Measurements from ENCODE around the gene KLHL29. TPM values are rescaled to one million over a fixed set of nuclear protein-coding genes. Genes with fewer than 3 reads are reported as not detected.

KLHL29 gene
- total RNA-seq, 1 donor from 2014 or later = 5.5 TPM

DNA sequence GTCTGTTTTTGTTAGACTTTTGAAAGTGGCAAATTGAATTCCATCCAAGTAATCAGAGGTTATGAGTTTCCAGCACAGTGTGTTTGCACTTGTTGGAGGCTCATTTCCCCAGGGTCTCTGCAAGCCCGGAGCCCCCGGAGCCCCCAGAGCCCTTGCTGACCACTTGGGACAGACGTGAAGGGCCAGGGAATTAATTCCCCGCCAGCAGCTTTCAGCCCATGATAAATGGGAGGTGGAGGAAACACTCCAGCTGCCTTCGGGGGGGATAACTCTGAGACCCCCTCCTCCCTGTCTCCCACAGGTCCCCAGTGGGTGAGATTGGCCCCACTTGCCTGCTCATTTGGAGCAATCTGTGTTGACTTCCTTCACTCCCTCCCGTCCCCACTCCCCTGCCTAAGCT, 79.2 kb downstream of the KLHL29 start:
- DNase-seq (ENCODE audit: low read depth) = no peak
- Mint-ChIP-seq H3K4me3 (ENCODE audit: unreplicated experiment) (no peak overlapping the region), H3K9me3 (ENCODE audit: unreplicated experiment) (peaks cover 5% of the 10 kb centered on the region), H3K4me1 (ENCODE audit: low read depth, unreplicated experiment) (no peaks in the 10 kb centered on the region), H3K27me3 (ENCODE audit: low read depth, unreplicated experiment) (peaks cover 62% of the 10 kb centered on the region), H3K27ac (ENCODE audit: unreplicated experiment) (no peak overlapping the region), H3K36me3 (ENCODE audit: low read depth, unreplicated experiment) (no peaks in the 10 kb centered on the region)
- Histone ChIP-seq H3K9me3 (ENCODE audit: insufficient read depth, low read depth, low read length) (no peaks in the 10 kb centered on the region), H3K27ac (ENCODE audit: low read depth, low read length) (no peak overlapping the region), H3K4me2 (ENCODE audit: low read length) (no peak overlapping the region), H3K79me2 (ENCODE audit: insufficient read depth, low read length) (no peaks in the 10 kb centered on the region), H2AFZ (ENCODE audit: low read depth, low read length) (no peak overlapping the region), H3K4me1 (ENCODE audit: insufficient read depth, low read length) (no peaks in the 10 kb centered on the region), H3K36me3 (ENCODE audit: insufficient read depth, low read length) (no peaks in the 10 kb centered on the region), H4K20me1 (ENCODE audit: insufficient read depth, low read length) (peaks cover 5% of the 10 kb centered on the region), H3K4me3 (ENCODE audit: insufficient read depth, low read depth, low read length) (no peak overlapping the region), H3K9ac (ENCODE audit: low read length) (no peak overlapping the region), H3K27me3 (ENCODE audit: insufficient read depth, low read length) (peaks cover 11% of the 10 kb centered on the region)
- no peak for TF ChIP-seq CTCF (IDR thresholded peaks at IDR 0.05; ENCODE audit: insufficient read depth, low read depth, low read length)
- no peak for TF ChIP-seq EZH2 (IDR thresholded peaks at IDR 0.05; ENCODE audit: insufficient read depth, low read length)
- no peak for FAIRE-seq

- no peak overlapping the region for H3K4me3 Mint-ChIP-seq (ENCODE audit: unreplicated experiment)
- Histone ChIP-seq H3K4me2 (ENCODE audit: low read length) (no peak overlapping the region), H3K27ac (ENCODE audit: low read depth, low read length) (no peak overlapping the region)
These were observed 80.0 kb downstream of the KLHL29 start for GRCh38 chr2:23464905-23465537.

More at GRCh38 chr2:23464905-23465537, 80.0 kb downstream of the KLHL29 start:
- Mint-ChIP-seq H3K36me3 (ENCODE audit: low read depth, unreplicated experiment) (no peaks in the 10 kb centered on the region), H3K4me1 (ENCODE audit: low read depth, unreplicated experiment) (no peaks in the 10 kb centered on the region), H3K9me3 (ENCODE audit: unreplicated experiment) (peaks cover 7% of the 10 kb centered on the region), H3K27me3 (ENCODE audit: low read depth, unreplicated experiment) (peaks cover 71% of the 10 kb centered on the region), H3K27ac (ENCODE audit: unreplicated experiment) (no peak overlapping the region)
- Histone ChIP-seq H3K9me3 (ENCODE audit: insufficient read depth, low read depth, low read length) (no peaks in the 10 kb centered on the region), H3K27me3 (ENCODE audit: insufficient read depth, low read length) (peaks cover 11% of the 10 kb centered on the region), H3K36me3 (ENCODE audit: insufficient read depth, low read length) (no peaks in the 10 kb centered on the region), H3K4me1 (ENCODE audit: insufficient read depth, low read length) (no peaks in the 10 kb centered on the region), H4K20me1 (ENCODE audit: insufficient read depth, low read length) (peaks cover 5% of the 10 kb centered on the region), H3K79me2 (ENCODE audit: insufficient read depth, low read length) (no peaks in the 10 kb centered on the region), H3K4me3 (ENCODE audit: insufficient read depth, low read depth, low read length) (no peak overlapping the region), H2AFZ (ENCODE audit: low read depth, low read length) (no peak overlapping the region), H3K9ac (ENCODE audit: low read length) (no peak overlapping the region)
- DNase-seq (ENCODE audit: low read depth) (no peak), FAIRE-seq (no peak)
- TF ChIP-seq CTCF (IDR thresholded peaks at IDR 0.05; ENCODE audit: insufficient read depth, low read depth, low read length) = no peak
- TF ChIP-seq EZH2 (IDR thresholded peaks at IDR 0.05; ENCODE audit: insufficient read depth, low read length) = no peak
